HepG2 (cell line): ENCODE data around the gene RPS25. TPM values are rescaled to one million over a fixed set of nuclear protein-coding genes. Genes with fewer than 3 reads are reported as not detected.
A peak's percentile ranks its signal among the peaks of the same experiment; 100 is the strongest.

ENCODE experiments used
- ATAC-seq: fragments of 200-7000 bp; cut with Tn5 transposase; 3 replicates; pipeline ENCODE4 v1.9.1; 2020; ENCODE audit warnings: mild to moderate bottlenecking, moderate library complexity
- BruUV-seq: library from RNA; stranded (reverse); fragments of 400-500 nt; replicated peaks from 2 replicates; lab custom pipeline; 2021; lab: Mats Ljungman, UMichigan
- CTCF ChIA-PET: fragments of 300-600 bp; formaldehyde crosslinking; extraction: SDS; loops from one replicate; lab custom pipeline; 2021; ENCODE audit warnings: low total read pairs, inconsistent platforms, low intra/inter-chr PET ratio; lab: Yijun Ruan, JAX
- POLR2A ChIA-PET: fragments of 350-600 bp; sonication (Branson Sonifier 250); formaldehyde crosslinking; loops from one replicate; lab custom pipeline; 2020; ENCODE audit warnings: antibody characterized with exemption, inconsistent platforms; lab: Yijun Ruan, JAX
- DNase-seq: peaks from one replicate; pipeline ENCODE4 v3.0.0-alpha.2; 2015; ENCODE audit warnings: low spot score
- FAIRE-seq: peaks from 3 replicates; lab custom pipeline; 2011; peaks lifted over from hg19 to GRCh38; lab: Jason Lieb, UNC
- H2AFZ ChIP-seq: one replicate; pipeline ENCODE4 v1.6.1; 2011; ENCODE audit warnings: low read length, inconsistent platforms
- H3K27ac ChIP-seq: fragments of 300-600 bp; 3 replicates; pipeline ENCODE4 v1.8.0; 2011; ENCODE audit warnings: mixed run types, mild to moderate bottlenecking, mixed read lengths, low read length, inconsistent platforms; ENCODE audit not compliant: insufficient read depth; ENCODE audit errors: extremely low read length
- H3K27me3 ChIP-seq, 2 experiments: fragments of 200-600 bp in 1 of 2; 2 replicates in 1 of 2; 3 replicates in 1 of 2; pipeline versions ENCODE4 v1.6.0 to v1.8.0; 2011; ENCODE audit warnings: low read length in 2 of 2, mild to moderate bottlenecking in 2 of 2, moderate library complexity in 2 of 2, inconsistent platforms in 1 of 2; ENCODE audit not compliant: insufficient read depth in 2 of 2, control insufficient read depth in 1 of 2
- H3K36me3 ChIP-seq, 2 experiments: fragments of 200-600 bp in 1 of 2; replicated peaks in 1 of 2; 2 replicates in 1 of 2; 3 replicates in 1 of 2; pipeline versions ENCODE4 v1.5.1 to v1.8.0; 2011; ENCODE audit warnings: low read length in 2 of 2, inconsistent platforms in 1 of 2; ENCODE audit not compliant: insufficient read depth in 2 of 2, control insufficient read depth in 1 of 2
- H3K4me1 ChIP-seq: 2 replicates; pipeline ENCODE4 v1.5.1; 2012; ENCODE audit warnings: low read length, inconsistent platforms; ENCODE audit not compliant: insufficient read depth
- H3K4me2 ChIP-seq: 2 replicates; pipeline ENCODE4 v1.6.0; 2011; ENCODE audit warnings: low read depth, low read length, inconsistent platforms
- H3K4me3 ChIP-seq, 3 experiments: fragments of 200-600 bp in 1 of 3; sonication (generic), shearing (Covaris generic) in 1 of 3; replicated peaks in 1 of 3; 2 replicates each; pipeline ENCODE4 v1.5.1; 2011 to 2016; ENCODE audit warnings: low read length in 3 of 3, inconsistent platforms in 2 of 3, low read depth in 2 of 3, mild to moderate bottlenecking in 2 of 3, control low read depth in 1 of 3, mixed read lengths in 1 of 3; ENCODE audit not compliant: insufficient read depth in 1 of 3
- H3K79me2 ChIP-seq: one replicate; pipeline ENCODE4 v1.6.1; 2011; ENCODE audit warnings: low read length, inconsistent platforms; ENCODE audit not compliant: insufficient read depth
- H3K9ac ChIP-seq: 2 replicates; pipeline ENCODE4 v1.6.0; 2011; ENCODE audit warnings: mild to moderate bottlenecking, low read depth, low read length, inconsistent platforms; ENCODE audit not compliant: insufficient read depth
- H3K9me3 ChIP-seq: 2 replicates; pipeline ENCODE4 v1.5.1; 2012; ENCODE audit warnings: mild to moderate bottlenecking, low read length
- H4K20me1 ChIP-seq: 2 replicates; pipeline ENCODE4 v1.6.0; 2011; ENCODE audit warnings: inconsistent platforms, mild to moderate bottlenecking, low read length, moderate library complexity; ENCODE audit not compliant: insufficient read depth
- CERS6 ChIP-seq: sonication (generic); formaldehyde crosslinking; IDR thresholded peaks from 2 replicates; pipeline ENCODE4 v1.5.0; 2020; ENCODE audit warnings: missing genetic modification reagents
- DNMT1 ChIP-seq: sonication (generic); formaldehyde crosslinking; IDR thresholded peaks from 2 replicates; pipeline ENCODE4 v1.5.1; 2020; ENCODE audit warnings: mild to moderate bottlenecking, missing genetic modification reagents
- EED ChIP-seq: sonication (generic); formaldehyde crosslinking; IDR thresholded peaks from 2 replicates; pipeline ENCODE4 v1.5.0; 2020; ENCODE audit warnings: mild to moderate bottlenecking, missing genetic modification reagents
- MTERF4 ChIP-seq: sonication (generic); formaldehyde crosslinking; IDR thresholded peaks from 2 replicates; pipeline ENCODE4 v1.8.0; 2023; ENCODE audit warnings: mild to moderate bottlenecking, missing genetic modification reagents
- NR2F2 ChIP-seq: IDR thresholded peaks from 2 replicates; pipeline ENCODE4 v1.6.1; 2012; ENCODE audit warnings: low read depth, inconsistent platforms, borderline replicate concordance
- PBX2 ChIP-seq: IDR thresholded peaks from 2 replicates; pipeline ENCODE4 v1.6.1; 2016; ENCODE audit warnings: control low read depth
- POLR2AphosphoS5 ChIP-seq: IDR thresholded peaks from 2 replicates; pipeline ENCODE4 v1.6.1; 2012; ENCODE audit warnings: low read depth, low read length
- POLR2G ChIP-seq: fragments of 200-400 bp; formaldehyde crosslinking; IDR thresholded peaks from 2 replicates; pipeline ENCODE4 v1.6.1; 2018; ENCODE audit warnings: mild to moderate bottlenecking, low read depth, low read length, moderate library complexity
- RBM22 ChIP-seq: fragments of 200-400 bp; formaldehyde crosslinking; optimal IDR thresholded peaks from 2 replicates; pipeline ENCODE3; 2017; ENCODE audit warnings: mild to moderate bottlenecking, low read length, moderate library complexity
- SMAD1 ChIP-seq: sonication (generic); formaldehyde crosslinking; IDR thresholded peaks from 2 replicates; pipeline ENCODE4 v1.4.0; 2020; ENCODE audit warnings: missing genetic modification reagents, low read depth, mild to moderate bottlenecking, borderline replicate concordance
- SNRNP70 ChIP-seq: fragments of 200-400 bp; formaldehyde crosslinking; IDR thresholded peaks from 2 replicates; pipeline ENCODE4 v1.6.1; 2017; ENCODE audit warnings: mild to moderate bottlenecking, low read depth, low read length, moderate library complexity
- TFE3 ChIP-seq: IDR thresholded peaks from 2 replicates; pipeline ENCODE4 v1.6.1; 2016
- ZFP90 ChIP-seq: sonication (generic); formaldehyde crosslinking; IDR thresholded peaks from 2 replicates; pipeline ENCODE4 v1.8.0; 2022; ENCODE audit warnings: missing genetic modification reagents, mild to moderate bottlenecking, inconsistent platforms, borderline replicate concordance
- ZNF18 ChIP-seq: sonication (generic); formaldehyde crosslinking; IDR thresholded peaks from 2 replicates; pipeline ENCODE4 v1.8.0; 2022; ENCODE audit warnings: mild to moderate bottlenecking, missing genetic modification reagents; ENCODE audit not compliant: insufficient replicate concordance
- ZNF33A ChIP-seq: sonication (generic); formaldehyde crosslinking; IDR thresholded peaks from 2 replicates; pipeline ENCODE4 v1.5.1; 2020; ENCODE audit warnings: missing genetic modification reagents, mild to moderate bottlenecking, moderate library complexity, borderline replicate concordance
- ZNF777 ChIP-seq: sonication (generic); formaldehyde crosslinking; IDR thresholded peaks from 2 replicates; pipeline ENCODE4 v1.4.0; 2020; ENCODE audit warnings: missing genetic modification reagents
- WGBS: methylation state at CpG from one replicate; pipeline ENCODE4 v1.1.6; 2017; ENCODE audit warnings: low lambda C conversion rate; 5-methylcytosine and 5-hydroxymethylcytosine counted together
- in situ Hi-C: cut with HindIII; loops from 2 replicates; pipeline ENCODE4 v1.10.0; 2017; ENCODE audit warnings: low pct_unique_long_range_greater_than_20kb; ENCODE audit not compliant: extremely low pct_ligation_motif_present
- intact Hi-C: fragments of 100-400 bp; cut with micrococcal nuclease; formaldehyde crosslinking; loops from one replicate; pipeline ENCODE4 v1.10.0; 2022; ENCODE audit not compliant: unreplicated experiment
- polyA plus RNA-seq, 8 experiments: library from polyadenylated mRNA; depleted of rRNA in 3 of 8; stranded (reverse) in 7 of 8; unstranded in 1 of 8; fragments of >200 nt; fragmentation: Illumina TruSeq in 4 of 8; extraction: Trizol in 4 of 8; gene quantifications; 2 replicates each; pipeline versions ENCODE4 v1.2.1 to v1.2.3, GENCODE V29; 2011 to 2016; ENCODE audit warnings: low read depth in 4 of 8, missing spikeins in 1 of 8, mixed read lengths in 1 of 8; ENCODE audit not compliant: insufficient read depth in 1 of 8
- total RNA-seq, 5 experiments: library from RNA; depleted of rRNA; stranded (reverse); fragments of >200 nt; fragmentation: Illumina TruSeq; extraction: Trizol; gene quantifications; 2 replicates each; pipeline ENCODE4 v1.2.3, GENCODE V29; 2016; ENCODE audit warnings: low read depth in 1 of 5

The RPS25 gene
- total and polyA plus RNA-seq, 2 of the 13 experiments (the other 11 are each of a cell fraction or from before 2014, with no cell fraction given) = 839 to 1,415 TPM

GRCh38 chr11:119014209-119014924, 3.8 kb downstream of the RPS25 start:
- peaks cover 17% of the 10 kb centered on the region for H4K20me1 ChIP-seq
- H3K4me3 ChIP-seq = no peak overlapping the region
- no peak for ATAC-seq
- H3K36me3 ChIP-seq = peaks cover 8 to 54% of the 10 kb centered on the region in 2 experiments
- BruUV-seq = no TSS peak
- intact Hi-C loops = no loop called here
- H3K27me3 ChIP-seq = peaks cover 0 to 4% of the 10 kb centered on the region in 2 experiments; a peak in 2 of 5 replicates
- WGBS = 96% methylated on average over 17 of the region's 17 CpGs
- DNase-seq = no peak
- H3K27ac ChIP-seq = no peak overlapping the region
- in situ Hi-C loops = no loop called here
- H3K9me3 ChIP-seq = no peaks in the 10 kb centered on the region
- H3K4me2 ChIP-seq = no peak overlapping the region
- no peak for FAIRE-seq
- POLR2A ChIA-PET = interaction anchor here (0.8 to 6.9 kb wide), 6 partner anchors 8 to 71 kb away, joined by 3 to 66 read pairs (median 5); partner anchors contain the start of genes CENATAC, SLC37A4 and VPS11
- peaks cover 35% of the 10 kb centered on the region for H3K79me2 ChIP-seq
- CTCF ChIA-PET = no interaction called here
- H3K4me1 ChIP-seq = peaks cover 23% of the 10 kb centered on the region
- H2AFZ ChIP-seq = no peak overlapping the region
- no peak overlapping the region for H3K9ac ChIP-seq
- TF ChIP-seq POLR2AphosphoS5 (peak; percentile 10; the same call in 1 of the 2 replicates), PBX2 (no peak), POLR2G (peak; percentile 55), ZNF777 (CRISPR knock-in tag) (no peak), ZFP90 (CRISPR knock-in tag) (no peak), NR2F2 (no peak), ZNF33A (CRISPR knock-in tag) (no peak), TFE3 (CRISPR knock-in tag) (no peak), DNMT1 (no peak), MTERF4 (CRISPR knock-in tag) (no peak), CERS6 (no peak), RBM22 (peak; percentile 76), SMAD1 (CRISPR knock-in tag) (no peak), ZNF18 (CRISPR knock-in tag) (no peak), EED (CRISPR knock-in tag) (no peak), SNRNP70 (no peak)
